Keratinocyte (primary cell): ENCODE data around the gene FAM219B.

Experiments used
- CTCF ChIP-seq, 3 experiments: IDR thresholded peaks in 1 of 3; conservative IDR thresholded peaks in 1 of 3; optimal IDR thresholded peaks in 1 of 3; 2 replicates in 2 of 3; 3 replicates in 1 of 3; pipeline versions ENCODE3 to v1.5.1; 2011; ENCODE audit warnings: low read length in 3 of 3, mild to moderate bottlenecking in 3 of 3, moderate library complexity in 2 of 3, control low read depth in 1 of 3, inconsistent platforms in 1 of 3; ENCODE audit not compliant: insufficient read depth in 2 of 3; ENCODE audit errors: extremely low read depth in 1 of 3
- EZH2 ChIP-seq: IDR thresholded peaks from one replicate; pipeline ENCODE4 v1.6.1; 2012; ENCODE audit warnings: inconsistent platforms, mild to moderate bottlenecking, low read length, moderate library complexity

GRCh38 chr15:74951006-74951405 is 44.4 kb upstream of the FAM219B start:
- TF ChIP-seq CTCF (optimal IDR thresholded peaks at IDR 0.05 in 1 of 3, IDR thresholded peaks at IDR 0.05 in 1 of 3, conservative IDR thresholded peaks at IDR 0.05 in 1 of 3; ENCODE audit: extremely low read depth in 1 of 3, insufficient read depth in 2 of 3, low read length in 3 of 3), result no peak
- no peak for TF ChIP-seq EZH2
